GM18858 (cell line): Measurements from ENCODE around the gene CTBP1.
"Not testable (repeated sequence)": the region's sequence is repeated elsewhere in the genome, so short reads cannot be mapped to it uniquely, and the experiment has no call there.

Experiments
- ATAC-seq: cut with Tn5 transposase; IDR thresholded peaks from one replicate; pipeline ENCODE4 v1.9.1; 2021; ENCODE audit not compliant: unreplicated experiment

Gene CTBP1

DNA sequence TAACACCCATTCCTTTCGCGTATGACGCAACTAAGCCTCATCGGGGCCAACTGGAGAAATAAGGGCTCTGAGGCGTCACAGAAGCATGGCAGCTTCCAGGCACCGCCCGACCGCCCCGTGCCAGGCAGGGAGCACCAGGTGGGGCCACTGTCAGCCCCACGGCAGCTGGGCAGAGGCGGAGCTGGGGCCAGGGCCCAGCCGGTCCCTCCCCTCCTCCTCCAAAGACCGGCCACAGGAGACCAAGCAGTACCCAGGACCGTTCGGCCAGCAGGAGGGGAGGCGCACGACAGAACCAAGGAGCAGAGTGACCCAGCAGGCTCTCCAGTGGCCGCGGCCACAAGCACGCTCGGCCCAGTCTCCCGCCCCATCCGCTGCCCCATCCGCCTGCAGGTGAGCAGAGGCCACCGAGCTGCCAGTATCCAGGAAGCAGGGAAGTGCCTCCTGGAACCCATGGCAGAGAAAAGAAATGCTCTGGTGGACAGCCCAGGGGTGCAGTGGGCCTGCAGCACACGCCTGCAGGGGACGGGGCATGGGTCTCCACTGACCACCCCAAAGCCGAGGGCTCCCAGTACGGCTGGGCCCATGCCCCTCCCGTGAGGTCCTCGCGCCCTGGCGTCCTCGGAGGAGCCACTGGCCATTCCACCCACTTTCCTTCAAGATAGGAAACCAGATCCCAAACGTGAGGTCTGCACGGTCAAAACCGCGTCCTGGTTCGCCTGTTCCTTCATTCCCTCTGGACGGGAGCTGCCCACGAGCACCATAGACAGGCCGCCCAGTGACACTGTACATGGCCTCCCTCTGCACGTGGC is 9.6 kb downstream of the CTBP1 start:
- ATAC-seq = no peak

DNA sequence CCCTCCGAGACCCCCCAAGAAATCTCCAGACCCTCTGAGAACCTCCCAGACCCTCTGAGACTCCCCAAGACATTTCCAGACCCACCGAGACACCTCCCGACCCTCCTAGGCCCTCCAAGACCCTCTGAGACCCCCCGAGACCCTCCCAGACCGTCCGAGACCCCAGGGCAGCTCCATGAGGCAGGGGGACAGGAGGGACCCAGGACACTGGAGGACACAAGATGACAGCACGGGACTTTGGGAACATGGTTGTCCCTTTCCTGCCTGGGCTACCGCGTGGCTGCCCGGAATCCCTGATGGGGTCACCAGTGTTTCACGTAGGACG is 10.3 kb downstream of the CTBP1 start:
- ATAC-seq = no peak

DNA sequence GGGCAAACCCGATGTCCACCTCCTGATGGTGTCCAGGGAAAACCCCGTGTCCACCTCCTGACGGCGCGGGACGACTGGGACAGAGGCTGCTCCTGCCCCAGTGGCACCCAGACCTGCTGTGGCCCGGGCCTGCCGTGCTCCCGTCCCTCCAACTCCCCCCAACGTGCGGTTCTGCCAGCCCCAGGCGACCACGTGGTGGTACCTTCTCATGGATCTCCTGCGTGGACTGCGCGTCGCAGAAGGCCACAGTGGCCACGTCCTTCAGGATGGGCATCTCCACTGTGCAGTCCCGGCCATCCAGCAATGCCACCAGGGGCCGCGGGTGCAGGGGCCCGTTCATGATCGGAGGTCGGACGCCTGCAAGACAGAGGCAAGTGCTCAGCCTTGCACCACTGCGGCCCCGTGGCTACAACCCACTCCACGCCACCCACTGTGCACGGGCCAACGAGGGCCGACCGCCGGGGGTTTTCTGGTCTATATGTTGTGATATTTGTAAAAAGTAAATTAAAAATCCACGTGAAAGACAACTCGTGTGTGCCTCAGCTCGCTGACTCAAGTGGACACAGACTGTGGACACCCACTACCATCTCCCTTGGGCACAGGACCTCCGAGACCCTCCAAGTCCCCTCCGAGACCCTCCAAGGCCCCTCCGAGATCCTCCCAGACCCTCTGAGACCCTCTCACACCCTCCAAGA is 10.8 kb downstream of the CTBP1 start:
- no peak for ATAC-seq

DNA sequence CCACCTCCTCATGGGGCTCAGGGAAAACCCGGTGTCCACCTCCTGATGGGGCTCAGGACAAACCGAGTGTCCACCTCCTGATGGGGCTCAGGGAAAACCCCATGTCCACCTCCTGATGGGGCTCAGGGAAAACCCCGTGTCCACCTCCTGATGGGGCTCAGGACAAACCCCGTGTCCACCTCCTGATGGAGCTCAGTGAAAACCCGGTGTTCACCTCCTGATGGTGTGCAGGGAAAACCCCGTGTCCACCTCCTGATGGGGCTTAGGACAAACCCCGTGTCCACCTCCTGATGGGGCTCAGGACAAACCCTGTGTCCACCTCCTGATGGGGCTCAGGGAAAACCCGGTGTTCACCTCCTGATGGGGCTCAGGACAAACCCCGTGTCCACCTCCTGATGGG is 11.7 kb downstream of the CTBP1 start:
- ATAC-seq = not testable (repeated sequence)

DNA sequence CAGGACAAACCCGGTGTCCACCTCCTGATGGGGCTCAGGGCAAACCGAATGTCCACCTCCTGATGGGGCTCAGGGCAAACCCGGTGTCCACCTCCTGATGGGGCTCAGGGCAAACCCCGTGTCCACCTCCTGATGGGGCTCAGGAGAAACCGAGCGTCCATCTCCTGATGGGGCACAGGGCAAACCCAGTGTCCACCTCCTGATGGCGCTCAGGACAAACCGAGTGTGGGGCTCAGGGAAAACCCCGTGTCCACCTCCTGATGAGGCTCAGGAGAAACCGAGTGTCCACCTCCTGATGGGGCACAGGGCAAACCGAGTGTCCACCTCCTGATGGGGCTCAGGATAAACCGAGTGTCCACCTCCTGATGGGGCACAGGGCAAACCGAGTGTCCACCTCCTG is 12.1 kb downstream of the CTBP1 start:
- not testable (repeated sequence) for ATAC-seq

DNA sequence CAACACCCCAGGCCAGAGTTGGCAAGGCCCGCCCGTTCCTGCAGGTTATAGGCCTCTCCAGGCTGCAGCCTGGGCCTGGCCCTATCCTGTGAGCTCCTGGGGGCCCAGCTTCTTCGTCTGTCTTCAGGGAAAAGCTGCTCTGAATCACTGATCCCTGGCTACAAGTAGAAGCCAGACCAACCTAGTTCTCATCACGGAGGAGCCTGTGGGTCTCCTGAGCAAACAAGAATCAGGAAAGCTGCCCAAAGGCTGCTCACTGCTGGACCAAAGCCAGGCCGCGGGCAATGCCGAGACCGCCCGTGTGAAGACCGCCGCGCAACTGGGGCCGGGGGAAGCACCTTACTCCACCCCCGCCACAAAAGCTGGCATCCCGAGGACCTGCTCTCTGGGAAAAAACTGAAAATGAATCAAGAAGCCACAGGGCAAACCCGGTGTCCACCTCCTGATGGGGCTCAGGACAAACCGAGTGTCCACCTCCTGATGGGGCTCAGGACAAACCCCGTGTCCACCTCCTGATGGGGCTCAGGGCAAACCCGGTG is 12.8 kb downstream of the CTBP1 start:
- no peak for ATAC-seq

DNA sequence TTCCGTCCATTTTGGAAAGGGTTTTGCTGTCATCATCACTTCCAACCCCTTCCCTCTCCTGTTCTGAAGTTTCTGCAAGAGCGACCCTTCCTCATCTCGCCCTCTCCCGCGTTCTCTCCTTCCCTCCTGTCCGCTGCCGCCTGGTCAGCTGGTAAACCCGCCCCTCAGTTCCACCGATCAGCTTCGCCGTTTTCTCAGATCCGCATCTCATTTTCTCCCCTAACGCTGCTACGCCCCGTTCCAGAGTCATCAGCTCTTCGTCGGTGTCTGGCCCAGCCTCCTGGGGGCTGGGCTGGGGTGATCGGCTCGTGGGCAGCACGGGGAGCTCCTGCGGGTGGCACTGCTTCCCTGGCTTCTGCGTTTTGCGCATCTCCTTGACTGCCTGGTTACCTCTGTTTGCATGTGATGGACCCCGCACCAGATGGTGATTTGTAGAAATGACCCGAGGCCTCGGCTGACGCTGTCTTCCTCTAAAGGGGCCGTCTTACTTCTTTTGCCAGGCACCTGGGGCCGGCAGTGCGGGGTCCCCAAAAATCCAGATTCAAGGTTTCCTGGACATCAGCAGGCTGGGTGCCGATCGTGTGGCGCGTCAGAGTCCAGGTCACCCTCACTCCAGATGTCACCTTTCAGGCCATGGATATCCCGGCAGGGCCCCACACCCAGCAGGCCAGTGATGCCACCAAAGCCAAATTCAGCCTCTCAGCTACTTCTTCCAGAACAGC is 13.4 kb downstream of the CTBP1 start:
- ATAC-seq = no peak

DNA sequence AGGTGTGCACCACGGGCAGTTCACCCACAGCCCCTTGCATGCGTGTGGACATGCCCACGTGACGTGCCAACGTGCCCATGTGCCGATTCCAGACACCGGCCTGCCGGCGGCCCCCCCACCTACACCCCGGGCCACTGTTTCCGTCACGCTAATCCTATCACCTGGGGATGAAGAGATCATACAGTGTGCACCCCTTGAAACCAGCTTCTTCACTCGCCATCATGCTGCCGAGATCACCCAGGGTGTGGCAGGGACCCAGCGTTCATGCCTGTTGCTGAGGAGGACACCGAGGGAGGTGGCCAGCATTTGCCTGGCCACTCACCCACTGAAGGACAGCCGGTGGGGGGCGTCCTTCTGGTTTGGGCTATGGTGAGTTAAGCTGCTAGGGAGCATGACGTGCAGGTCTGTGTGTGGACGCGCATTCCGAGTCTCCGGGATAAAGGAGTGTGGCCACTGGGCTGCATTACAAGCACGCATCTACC is 14.1 kb downstream of the CTBP1 start:
- ATAC-seq = no peak

DNA sequence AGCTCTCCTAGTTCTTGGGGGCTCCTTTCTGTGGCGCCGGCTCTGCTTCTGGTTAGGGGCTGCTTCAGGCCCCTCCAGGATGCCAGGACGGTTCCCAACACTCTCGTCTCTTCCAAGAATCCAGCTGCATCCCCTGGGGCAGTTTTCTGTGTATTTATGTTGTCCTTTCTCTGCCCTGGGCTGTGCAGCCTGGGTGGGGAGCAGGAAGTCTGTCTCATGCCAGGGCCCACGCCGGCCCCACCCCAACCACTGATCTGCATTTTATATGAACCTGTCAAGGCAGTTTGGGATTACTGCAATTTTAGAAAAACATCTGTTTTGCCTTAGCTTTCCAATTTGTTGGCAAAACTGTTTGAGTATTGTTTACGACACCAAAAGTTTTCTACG is 14.6 kb downstream of the CTBP1 start:
- no peak for ATAC-seq

DNA sequence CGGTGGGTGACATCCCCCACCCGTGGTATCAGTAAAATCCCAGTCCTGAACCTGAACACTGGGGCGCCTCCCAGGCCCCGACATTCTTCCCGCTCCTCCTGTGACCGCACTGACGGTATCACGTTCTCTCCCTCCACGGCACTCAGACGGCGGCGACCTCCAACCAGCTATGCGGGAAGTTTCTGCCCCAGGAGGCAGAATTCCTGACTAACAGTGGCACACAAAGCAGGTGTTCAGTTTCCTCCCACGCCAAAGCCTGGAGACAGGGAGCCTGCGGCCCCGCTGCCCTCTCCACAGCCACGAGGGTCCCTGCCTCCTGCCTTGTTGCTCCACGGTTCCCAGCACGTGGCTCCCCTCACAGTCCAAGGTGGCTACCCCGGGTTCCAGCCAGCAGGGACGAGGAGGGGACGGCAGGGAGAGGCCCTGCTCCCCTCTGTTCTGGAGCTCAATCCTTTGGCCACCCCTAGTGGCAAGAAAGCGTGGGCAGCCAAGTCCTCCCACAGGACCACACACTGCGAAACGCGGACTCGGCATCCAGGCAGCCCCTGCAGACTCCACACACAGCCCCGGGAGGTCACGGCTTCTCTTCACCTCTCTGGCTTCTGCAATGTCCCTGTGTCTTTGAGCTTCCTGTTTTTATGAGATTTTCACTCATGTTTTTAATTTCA is 15.2 kb downstream of the CTBP1 start:
- ATAC-seq = no peak

DNA sequence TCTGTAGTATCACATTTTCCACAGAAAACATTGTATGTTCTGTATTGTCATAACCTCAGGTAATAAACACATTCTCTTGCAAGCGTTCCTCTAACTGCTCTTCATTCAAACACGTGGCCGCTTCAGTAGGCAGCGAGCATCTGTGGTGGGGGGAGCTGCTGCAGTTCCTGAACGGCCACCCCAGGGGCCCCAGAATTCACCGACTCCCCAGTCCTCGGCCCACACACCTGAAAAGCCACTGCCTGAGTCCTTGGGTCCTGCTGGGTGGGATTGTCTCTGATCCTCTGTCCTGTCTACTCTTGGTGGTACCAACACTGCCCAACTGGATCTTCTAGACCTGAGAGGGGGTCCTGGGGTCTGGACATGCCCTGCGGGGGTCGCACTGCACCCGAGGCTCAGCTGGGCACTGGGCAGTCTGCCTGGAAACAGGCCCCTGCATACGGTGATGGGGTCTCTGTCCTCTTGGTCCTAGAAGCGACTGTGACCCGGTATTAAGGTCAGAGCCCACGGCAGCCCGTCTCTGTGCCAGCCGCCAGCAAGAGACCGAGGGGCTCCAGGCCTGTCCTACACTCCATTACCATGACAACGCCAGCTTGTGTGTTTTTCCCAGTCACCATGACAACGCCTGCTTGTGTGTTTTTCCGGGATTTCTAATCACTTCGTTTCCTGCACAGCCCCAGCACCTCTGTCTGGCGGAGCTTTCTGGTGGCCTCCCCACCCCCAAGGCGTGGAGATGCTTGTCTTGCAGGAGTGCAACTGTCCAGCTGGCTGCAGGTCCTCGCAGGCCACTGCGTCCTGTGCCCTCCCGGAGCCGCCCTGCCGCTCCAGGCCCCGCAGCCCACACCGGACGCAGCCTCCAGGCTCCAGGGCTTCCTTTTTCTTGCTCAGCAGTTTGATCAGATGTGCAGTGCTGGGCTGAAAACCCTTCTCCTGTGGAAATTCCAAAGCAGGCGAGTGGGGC is 16.0 kb downstream of the CTBP1 start:
- ATAC-seq = no peak

DNA sequence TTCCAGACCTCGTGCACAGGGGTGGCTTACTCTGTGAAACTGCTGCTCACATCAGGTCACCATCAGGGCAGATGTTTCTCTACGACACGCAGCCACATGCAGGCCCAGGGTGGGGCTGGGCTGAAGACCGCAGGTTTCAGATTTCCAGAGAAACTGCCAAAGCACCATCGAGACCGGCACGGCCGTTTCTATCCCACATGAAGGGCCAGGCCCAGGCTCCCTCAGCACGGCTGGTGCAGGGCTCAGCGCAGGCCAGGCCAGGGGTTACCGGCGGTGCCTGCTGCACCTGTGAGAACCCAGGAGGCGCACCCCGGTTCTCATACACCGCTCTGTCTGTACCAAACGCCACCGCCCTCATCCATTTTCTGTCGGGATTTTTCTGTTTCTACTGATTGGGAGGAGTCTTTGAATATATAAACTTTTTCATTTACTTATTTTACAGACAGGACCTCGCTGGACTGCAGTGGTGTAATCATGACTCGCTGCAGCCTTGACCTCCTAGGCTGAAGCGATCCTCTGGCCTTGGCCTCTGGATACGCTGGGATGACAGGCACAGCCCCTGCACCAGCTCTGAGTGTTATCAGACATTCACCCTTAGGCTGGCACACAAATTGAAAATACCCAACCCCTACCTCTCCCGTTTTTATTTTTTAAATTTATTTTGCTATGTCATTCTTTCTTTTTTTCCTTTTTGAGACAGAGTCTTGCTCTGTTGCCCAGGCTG is 17.1 kb downstream of the CTBP1 start:
- ATAC-seq = no peak

DNA sequence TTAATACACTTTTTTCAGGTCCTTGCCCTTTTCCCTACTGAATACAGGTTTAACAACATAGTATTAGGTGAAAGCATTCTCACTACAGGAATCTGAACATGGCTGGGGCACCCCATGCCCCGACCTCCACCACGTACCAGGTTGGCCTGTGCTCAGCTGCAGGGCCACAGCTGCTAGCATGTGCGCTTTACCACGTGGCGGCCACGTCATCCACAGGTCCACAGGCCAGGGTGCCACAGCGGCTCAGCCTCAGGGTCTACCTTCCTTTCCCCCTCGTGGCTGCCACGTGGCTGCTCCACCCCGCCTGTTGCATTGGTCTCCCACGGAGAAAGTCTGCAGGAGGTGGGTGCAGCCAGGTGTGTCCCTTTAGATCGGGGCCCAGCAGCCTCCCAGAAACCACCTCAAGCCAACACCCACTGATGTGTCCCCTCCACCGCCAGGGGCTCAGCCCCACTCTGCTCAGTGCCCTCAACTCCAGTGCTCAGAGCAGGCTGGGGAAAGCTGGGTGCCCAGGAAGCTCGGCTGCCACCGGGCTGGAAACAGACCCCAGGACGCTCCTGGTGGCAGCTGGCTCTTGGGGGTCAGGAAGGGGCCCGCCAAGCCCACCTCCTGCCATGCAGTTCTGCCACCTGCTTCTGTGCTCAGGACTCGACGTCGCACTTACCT is 17.8 kb downstream of the CTBP1 start:
- no peak for ATAC-seq

DNA sequence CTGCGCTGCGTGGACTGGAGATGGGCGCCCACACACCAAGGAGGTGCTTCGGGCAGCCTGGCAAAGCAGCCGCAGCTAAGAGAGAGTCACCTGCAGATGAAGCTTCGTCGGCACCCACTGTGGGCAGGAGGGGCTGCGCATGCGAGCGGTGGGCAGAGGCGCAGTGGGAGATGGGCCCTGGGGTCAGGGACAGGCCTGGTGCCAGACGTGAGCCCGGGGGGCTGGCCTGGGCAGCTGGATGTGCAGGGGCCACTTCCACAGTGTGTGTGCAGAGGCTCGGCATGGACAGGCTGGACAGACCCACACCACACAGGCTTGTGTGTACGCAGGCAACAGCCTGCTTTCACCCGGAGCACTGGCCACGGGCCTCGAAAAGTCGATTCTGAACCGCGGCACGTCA is 18.6 kb downstream of the CTBP1 start:
- no peak for ATAC-seq

DNA sequence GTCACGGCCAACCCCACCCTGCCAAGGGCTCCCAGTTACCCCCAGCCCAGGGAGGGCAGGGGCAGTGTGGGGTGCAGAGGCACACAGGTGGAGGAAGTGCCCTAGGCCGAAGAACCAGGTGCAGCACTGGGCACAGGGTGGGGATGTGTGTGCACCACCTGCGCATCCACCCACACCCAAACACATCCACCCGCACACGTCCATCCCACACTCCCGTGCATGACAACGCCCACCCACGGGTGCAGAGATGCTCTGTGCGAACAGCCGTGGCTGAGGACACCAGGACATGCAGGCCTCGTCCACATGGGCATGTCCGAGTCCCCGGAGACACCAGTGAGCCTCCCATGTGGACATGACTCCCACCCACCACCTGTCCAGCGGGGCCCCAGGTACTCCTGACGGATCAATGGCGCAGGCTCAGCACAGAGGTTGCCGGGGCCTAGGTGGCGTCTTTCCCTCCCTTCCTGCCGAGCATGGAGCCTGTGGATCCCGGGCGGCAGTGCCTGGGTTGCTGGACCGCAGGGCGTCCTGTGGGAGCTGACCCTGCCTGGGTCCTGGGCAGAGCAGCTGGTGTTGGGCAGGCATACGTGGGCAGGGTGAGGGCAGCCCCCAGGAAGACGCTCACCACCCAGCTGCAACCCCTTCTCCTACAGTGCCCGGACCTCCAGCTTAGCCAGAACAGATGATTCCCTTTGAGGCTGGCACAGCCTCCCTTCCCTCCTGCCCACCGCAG is 19.6 kb downstream of the CTBP1 start:
- ATAC-seq = no peak

DNA sequence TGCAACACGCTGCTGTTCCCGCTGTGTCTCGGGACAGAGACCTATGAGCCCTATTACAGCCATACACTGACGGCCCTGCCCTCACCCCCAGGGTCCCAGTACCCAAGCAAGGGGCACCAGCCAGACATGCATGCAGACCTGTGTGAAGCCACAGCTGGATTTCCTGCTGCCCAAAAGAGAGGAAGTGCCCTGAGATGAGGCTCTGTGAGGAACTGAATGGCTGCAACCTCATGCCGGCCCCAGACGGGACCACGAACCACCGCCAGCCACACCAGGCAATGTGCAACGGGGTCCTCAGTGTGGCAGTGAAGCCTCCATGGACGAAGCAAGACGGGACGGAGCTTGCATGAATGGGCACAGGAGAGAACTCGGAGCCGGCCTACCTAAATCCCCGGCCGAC is 21.1 kb downstream of the CTBP1 start:
- no peak for ATAC-seq

DNA sequence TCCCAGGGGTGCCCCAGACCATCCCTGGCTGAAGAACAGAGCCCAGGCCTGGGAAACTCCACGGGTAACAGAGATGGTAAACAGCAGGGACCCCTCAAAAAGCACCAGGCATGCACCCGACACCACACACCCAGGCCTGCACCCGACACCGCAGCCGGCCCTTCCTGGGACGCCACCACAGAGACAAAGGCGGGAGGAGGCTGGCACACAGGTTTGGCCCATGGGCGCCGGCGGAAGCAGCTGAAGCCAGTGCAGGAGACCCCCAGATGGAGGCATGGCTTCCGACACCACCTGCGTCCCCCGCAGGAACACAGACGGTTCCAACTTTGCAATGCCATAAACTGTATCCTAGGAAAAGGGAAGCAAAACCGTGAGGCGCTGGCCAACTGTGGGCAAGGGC is 22.3 kb downstream of the CTBP1 start:
- ATAC-seq = no peak

DNA sequence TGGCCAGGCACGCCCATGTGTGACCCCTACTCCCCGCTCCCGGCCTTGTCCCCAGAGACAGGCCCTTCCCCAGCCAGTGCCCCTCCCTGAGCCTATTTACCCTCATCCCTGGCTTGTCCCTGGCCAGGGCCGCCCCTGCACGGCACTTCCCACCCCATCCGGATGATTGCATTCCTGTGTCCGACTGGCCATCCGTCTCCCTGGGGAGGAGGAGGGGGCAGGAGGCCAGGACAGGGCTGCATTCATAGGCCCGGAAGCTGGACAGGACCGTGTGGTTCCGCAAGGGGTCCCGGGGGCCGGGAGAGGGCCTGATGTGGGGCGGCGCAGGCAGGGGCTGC is 22.8 kb downstream of the CTBP1 start:
- ATAC-seq = no peak
